DOHH2 (cell line): ENCODE measurements around the gene ATR.
"Not testable (repeated sequence)": the region's sequence is repeated elsewhere in the genome, so short reads cannot be mapped to it uniquely, and the experiment has no call there.

Experiments
- H3F3A ChIP-seq: fragments of 200-600 bp; sonication (generic), shearing (Covaris generic); 2 replicates; pipeline ENCODE4 v1.6.0; 2016; ENCODE audit warnings: antibody characterized with exemption, mild to moderate bottlenecking; ENCODE audit not compliant: control insufficient read depth, insufficient read depth
- H3K27ac ChIP-seq: fragments of 200-600 bp; sonication (generic); 2 replicates; pipeline ENCODE4 v1.5.1; 2014; ENCODE audit warnings: low read depth, mild to moderate bottlenecking, low read length, moderate library complexity
- H3K27me3 ChIP-seq: fragments of 200-600 bp; sonication (generic); 2 replicates; pipeline ENCODE4 v1.6.1; 2014; ENCODE audit warnings: mild to moderate bottlenecking, low read length, mixed read lengths; ENCODE audit not compliant: control insufficient read depth
- H3K36me3 ChIP-seq: fragments of 200-600 bp; sonication (generic); 2 replicates; pipeline ENCODE4 v1.6.1; 2014; ENCODE audit warnings: mild to moderate bottlenecking, low read length, moderate library complexity, mixed read lengths; ENCODE audit not compliant: control insufficient read depth
- H3K4me1 ChIP-seq: fragments of 200-600 bp; sonication (generic); 2 replicates; pipeline ENCODE4 v1.6.1; 2014; ENCODE audit warnings: mild to moderate bottlenecking, low read length, mixed read lengths; ENCODE audit not compliant: control insufficient read depth
- H3K4me2 ChIP-seq: fragments of 200-600 bp; sonication (generic); 2 replicates; pipeline ENCODE4 v1.6.0; 2014; ENCODE audit warnings: mild to moderate bottlenecking, low read length, moderate library complexity
- H3K4me3 ChIP-seq: fragments of 200-600 bp; sonication (generic); 2 replicates; pipeline ENCODE4 v1.5.1; 2014; ENCODE audit warnings: mild to moderate bottlenecking, low read length, mixed read lengths
- H3K79me2 ChIP-seq: fragments of 200-600 bp; sonication (generic); 2 replicates; pipeline ENCODE4 v1.6.1; 2014; ENCODE audit warnings: mild to moderate bottlenecking, low read length, mixed read lengths; ENCODE audit not compliant: control insufficient read depth
- H3K9me2 ChIP-seq: fragments of 200-600 bp; sonication (generic); replicated peaks from 2 replicates; pipeline ENCODE4 v1.6.1; 2014; ENCODE audit warnings: mild to moderate bottlenecking, low read length, mixed read lengths; ENCODE audit not compliant: control insufficient read depth
- H3K9me3 ChIP-seq: fragments of 200-600 bp; sonication (generic); 2 replicates; pipeline ENCODE4 v1.6.1; 2014; ENCODE audit warnings: antibody characterized with exemption, low read length, mixed read lengths; ENCODE audit not compliant: control insufficient read depth, insufficient read depth
- H4K20me1 ChIP-seq: fragments of 200-600 bp; sonication (generic); 2 replicates; pipeline ENCODE4 v1.6.0; 2014; ENCODE audit warnings: low read depth, mild to moderate bottlenecking, antibody characterized with exemption, low read length, moderate library complexity; ENCODE audit not compliant: control insufficient read depth, insufficient read depth
- EZH2phosphoT487 ChIP-seq: fragments of 200-600 bp; sonication (generic); IDR thresholded peaks from 2 replicates; pipeline ENCODE4 v1.6.1; 2017; ENCODE audit warnings: borderline replicate concordance, mild to moderate bottlenecking, antibody characterized with exemption, low read length, moderate library complexity, mixed read lengths
- TF ChIP-seq, protein P1 (sequence below): fragments of 200-600 bp; sonication (generic); IDR thresholded peaks from one replicate; pipeline ENCODE4 v1.5.1; 2014; ENCODE audit warnings: antibody characterized with exemption, mild to moderate bottlenecking, low read depth, low read length; ENCODE audit not compliant: poor library complexity, severe bottlenecking

The ATR gene

DNA sequence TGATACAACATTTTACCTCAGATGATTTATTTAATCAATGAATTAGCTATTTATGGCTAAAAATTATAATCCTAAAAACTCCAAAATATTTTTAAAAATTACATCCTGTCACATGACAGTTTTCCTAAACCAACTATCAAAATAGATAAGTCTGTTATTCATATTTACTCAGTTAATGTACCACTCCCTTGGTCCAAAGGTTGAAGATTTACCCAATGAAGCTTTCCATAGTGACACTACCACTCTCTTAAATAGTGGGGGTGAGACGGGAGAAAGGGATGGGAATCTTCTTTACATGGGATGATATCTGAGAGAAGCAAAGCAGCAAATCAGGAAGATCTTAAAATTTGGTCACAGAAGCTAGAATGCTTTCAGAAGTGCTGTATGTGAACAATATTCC is 161.2 kb downstream of the ATR start:
- Histone ChIP-seq H3K4me3 (no peak overlapping the region), H3K4me1 (no peaks in the 10 kb centered on the region), H3K27me3 (no peaks in the 10 kb centered on the region), H3K9me2 (no peaks in the 10 kb centered on the region), H3K4me2 (no peak overlapping the region), H3K36me3 (peaks cover 32% of the 10 kb centered on the region), H3K9me3 (no peaks in the 10 kb centered on the region), H4K20me1 (no peaks in the 10 kb centered on the region), H3F3A (no peaks in the 10 kb centered on the region), H3K27ac (no peak overlapping the region), H3K79me2 (no peaks in the 10 kb centered on the region)
- TF ChIP-seq, protein P1, sequence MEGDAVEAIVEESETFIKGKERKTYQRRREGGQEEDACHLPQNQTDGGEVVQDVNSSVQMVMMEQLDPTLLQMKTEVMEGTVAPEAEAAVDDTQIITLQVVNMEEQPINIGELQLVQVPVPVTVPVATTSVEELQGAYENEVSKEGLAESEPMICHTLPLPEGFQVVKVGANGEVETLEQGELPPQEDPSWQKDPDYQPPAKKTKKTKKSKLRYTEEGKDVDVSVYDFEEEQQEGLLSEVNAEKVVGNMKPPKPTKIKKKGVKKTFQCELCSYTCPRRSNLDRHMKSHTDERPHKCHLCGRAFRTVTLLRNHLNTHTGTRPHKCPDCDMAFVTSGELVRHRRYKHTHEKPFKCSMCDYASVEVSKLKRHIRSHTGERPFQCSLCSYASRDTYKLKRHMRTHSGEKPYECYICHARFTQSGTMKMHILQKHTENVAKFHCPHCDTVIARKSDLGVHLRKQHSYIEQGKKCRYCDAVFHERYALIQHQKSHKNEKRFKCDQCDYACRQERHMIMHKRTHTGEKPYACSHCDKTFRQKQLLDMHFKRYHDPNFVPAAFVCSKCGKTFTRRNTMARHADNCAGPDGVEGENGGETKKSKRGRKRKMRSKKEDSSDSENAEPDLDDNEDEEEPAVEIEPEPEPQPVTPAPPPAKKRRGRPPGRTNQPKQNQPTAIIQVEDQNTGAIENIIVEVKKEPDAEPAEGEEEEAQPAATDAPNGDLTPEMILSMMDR = no peak
- TF ChIP-seq EZH2phosphoT487 = no peak

DNA sequence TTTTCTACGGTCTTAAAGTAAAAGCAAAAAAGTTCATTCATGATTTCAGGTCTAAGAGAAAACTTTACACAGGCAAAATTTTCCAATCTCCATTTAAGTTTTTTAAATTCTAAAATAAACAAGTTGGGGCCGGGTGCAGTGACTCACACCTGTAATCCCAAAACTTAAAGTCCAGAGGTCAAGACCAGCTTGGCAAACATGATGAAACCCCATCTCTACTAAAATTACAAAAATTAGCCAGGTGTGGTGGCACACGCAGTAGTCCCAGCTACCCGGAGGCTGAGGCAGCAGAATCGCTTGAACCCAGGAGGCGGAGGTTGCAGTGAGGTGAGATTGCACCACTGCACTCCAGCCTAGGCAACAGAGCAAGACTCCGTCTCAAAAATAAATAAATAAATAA is 178.0 kb downstream of the ATR start:
- H3K9me2 ChIP-seq, H3K4me3 ChIP-seq, H3F3A ChIP-seq, H3K27ac ChIP-seq, H3K4me1 ChIP-seq, H3K9me3 ChIP-seq, H3K4me2 ChIP-seq, H4K20me1 ChIP-seq, H3K27me3 ChIP-seq, H3K79me2 ChIP-seq: not testable (repeated sequence)
- peaks cover 18% of the 10 kb centered on the region for H3K36me3 ChIP-seq
